HS-5 (cell line): ENCODE results near the gene ACSF3.

Experiments used
- DNase-seq: peaks from one replicate; pipeline ENCODE4 v3.0.0-alpha.2; 2012; ENCODE audit warnings: low read depth

The ACSF3 gene

DNA sequence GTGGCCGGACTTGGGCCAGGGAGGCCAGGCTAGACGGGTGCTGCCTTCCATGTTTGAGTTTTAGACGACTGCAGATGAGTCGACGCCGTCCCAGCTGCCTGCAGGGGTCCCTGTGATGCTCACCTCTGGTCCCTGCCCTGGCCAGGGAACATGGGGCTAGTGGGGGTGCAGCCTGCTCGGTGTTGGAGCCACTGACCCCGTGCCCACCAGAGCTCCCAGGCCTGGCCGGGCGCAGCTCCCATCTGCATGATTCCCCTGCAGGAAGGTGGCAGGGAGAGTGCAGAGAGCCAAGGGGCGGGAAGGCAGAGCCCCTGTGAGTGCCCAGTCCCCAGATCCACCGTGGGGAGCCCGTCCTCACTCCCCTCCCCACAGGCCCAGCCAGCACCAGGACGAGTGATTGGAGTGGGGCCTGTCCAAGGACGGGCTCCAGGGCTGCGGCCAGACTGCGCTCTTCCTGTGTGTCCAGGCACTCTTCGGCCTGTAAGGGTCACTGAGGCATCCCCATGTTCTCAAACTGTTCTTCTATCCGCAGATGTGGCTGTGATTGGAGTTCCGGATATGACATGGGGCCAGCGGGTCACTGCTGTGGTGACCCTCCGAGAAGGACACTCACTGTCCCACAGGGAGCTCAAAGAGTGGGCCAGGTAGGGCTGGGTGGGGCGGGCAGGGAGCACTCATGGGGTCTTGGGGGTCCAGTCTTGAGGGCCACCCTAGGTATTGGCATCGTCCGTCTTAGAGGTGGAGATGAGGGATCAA is 51.9 kb downstream of the ACSF3 start:
- DNase-seq: no peak

DNA sequence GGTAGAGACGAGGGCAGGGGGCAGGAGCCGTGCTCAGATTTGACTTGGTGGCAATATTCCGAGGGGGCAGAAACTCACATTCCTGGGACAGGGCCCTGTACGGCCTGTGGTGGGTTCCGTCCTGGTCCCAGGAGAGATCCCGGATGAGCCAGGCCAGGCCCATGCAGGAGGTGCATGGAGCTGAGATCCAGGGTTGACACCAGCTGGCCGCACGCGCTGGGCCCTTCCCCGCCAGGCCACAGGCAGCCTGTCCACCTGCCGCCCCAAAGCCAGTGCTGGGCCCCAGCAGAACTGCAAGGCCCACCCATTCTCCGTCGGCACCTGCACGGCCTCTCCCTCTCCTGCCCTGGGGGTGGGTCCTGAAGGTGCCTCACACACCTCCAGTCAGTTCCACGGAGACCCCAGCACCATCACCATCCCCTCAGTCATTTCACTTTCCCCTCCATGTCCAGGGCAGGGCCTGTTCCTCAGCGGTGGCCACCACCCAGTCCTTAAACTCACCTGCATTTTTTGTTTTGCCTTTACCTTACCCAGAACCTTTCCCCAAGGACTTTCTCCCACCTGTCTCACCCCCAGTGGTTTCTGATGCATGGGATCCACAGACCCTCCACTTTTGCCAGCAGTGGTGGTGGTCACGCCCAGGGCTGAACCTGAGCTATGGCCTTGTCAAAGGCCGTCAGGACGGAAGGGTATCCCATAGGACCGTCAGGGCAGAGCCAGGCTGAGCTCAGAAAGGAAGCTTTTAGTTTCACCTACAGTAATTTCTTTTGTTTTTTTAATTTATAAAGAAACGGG is 52.8 kb downstream of the ACSF3 start:
- no peak for DNase-seq

DNA sequence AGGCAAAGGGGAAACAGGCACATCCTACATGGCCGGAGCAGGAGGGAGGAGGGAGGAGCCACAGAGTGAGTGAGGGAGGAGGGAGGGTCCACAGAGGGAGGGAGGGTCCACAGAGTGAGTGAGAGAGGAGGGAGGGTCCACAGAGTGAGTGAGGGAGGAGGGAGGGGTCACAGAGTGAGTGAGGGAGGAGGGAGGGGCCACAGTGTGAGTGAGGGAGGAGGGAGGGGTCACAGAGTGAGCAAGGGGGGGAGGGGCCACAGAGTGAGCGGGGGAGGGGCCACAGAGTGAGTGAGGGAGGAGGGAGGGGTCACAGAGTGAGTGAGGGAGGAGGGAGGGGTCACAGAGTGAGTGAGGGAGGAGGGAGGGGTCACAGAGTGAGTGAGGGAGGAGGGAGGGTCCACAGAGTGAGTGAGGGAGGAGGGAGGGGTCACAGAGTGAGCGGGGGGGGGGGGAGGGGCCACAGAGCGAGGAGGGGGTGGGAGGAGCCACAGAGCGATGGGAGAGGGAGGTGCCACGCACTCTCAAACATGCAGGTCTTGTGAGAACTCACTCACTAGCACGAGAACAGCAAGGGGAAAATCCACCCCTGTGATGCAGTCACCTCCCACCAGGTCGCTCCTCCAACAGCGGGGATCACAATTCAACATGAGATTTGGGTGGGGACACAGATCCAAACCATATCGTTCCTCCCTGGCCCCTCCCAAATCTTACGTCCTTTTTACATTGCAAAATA is 53.6 kb downstream of the ACSF3 start:
- no peak for DNase-seq

GRCh38 chr16:89149386-89149785 is 55.7 kb downstream of the ACSF3 start:
- no peak for DNase-seq

DNA sequence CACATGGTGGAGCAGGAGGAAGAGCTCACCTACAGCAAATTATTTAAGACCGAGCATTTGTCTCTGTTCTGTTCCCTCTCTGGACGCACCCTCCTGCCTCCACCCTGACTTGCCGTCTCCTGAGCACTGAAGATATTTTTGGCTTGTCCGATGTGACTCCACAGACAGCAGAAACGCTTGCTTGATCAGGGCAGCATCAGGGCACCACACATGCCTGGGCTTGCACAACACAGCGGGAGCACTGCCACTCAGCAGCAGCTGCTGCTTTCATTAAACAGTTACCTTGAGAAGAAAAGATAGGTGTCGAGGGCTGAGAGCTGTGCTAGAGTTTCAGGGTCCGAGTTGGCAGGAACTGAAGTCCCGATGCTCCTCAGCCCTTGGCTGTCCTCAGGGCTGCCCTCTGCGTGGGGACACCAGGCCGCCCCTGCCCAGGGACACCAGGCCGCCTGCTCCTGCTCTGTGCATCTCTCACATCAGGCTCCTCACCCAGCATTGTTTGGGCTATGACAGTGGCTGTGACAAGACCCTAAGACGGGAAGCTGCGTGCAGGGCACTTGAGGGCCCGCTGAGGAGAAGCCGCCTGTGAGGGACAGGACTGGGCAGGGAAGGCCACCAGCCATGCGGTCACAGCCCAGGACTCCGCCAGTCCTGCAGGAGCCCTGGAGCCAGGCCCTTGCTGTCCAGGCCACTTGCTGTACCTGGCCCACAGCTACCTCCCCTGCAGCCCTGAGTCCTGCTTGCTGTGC is 56.6 kb downstream of the ACSF3 start:
- DNase-seq: no peak

GRCh38 chr16:89150981-89151380 is 57.3 kb downstream of the ACSF3 start:
- DNase-seq: no peak

DNA sequence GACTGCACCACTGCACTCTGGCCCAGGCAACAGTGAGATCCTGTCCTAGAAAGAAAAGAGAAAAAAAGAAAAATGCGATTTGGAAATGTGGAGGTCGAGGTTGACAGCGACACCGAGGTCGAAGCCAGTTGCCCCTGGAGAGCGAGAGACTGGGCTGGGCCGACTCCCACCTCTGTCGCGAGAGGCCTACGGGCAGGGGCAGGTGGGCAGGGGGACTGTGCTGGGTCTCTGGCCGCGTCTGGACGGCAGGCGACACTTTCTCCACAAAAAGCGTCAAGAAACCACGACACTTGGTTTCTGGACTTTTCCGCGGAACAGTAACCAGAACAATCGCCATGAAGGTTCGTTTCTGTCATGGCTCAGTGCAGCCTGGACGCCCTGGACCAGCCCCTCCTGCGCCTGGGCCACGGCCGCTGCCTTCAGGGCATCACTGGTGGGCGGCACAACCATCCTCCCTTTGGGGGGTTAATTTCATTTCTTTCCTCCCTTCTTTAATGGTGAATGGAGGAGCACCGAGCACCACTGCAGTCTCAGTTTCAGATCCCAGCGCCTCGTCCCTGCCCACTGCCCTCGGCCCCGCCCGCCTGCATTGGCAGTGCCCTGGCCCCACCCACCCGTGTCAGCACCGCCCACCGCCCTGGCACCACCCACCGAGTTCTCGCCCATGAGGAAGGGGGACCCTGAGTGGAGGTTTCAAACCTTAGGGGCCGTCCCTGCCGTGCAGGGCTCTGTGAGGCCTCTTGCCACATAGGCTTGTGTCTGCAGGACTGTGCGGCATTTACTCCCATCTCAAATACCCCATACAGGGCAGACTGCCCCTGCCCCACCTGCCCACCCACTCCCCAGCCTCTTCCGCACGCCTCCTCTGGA is 59.4 kb downstream of the ACSF3 start:
- DNase-seq: no peak

DNA sequence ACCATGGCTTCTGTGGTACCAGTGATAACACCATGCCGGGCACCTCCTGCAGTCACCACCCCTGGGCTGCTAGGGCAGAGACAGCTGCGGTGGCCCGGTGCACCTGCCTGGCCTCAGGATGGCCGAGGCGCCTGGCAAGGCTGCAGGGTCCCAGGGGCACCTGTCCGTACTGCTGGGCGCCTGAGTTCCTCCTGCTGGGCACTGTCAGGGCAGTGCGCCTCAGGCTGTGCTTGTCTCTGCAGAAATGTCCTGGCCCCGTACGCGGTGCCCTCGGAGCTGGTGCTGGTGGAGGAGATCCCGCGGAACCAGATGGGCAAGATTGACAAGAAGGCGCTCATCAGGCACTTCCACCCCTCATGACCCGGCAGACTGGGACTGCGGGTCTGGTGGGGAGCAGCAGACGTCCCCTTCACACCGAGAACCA is 60.2 kb downstream of the ACSF3 start:
- no peak for DNase-seq

- no peak for DNase-seq
These were observed 60.9 kb downstream of the ACSF3 start for GRCh38 chr16:89154390-89155183.

GRCh38 chr16:89155184-89155679 is 61.6 kb downstream of the ACSF3 start:
- no peak for DNase-seq

DNA sequence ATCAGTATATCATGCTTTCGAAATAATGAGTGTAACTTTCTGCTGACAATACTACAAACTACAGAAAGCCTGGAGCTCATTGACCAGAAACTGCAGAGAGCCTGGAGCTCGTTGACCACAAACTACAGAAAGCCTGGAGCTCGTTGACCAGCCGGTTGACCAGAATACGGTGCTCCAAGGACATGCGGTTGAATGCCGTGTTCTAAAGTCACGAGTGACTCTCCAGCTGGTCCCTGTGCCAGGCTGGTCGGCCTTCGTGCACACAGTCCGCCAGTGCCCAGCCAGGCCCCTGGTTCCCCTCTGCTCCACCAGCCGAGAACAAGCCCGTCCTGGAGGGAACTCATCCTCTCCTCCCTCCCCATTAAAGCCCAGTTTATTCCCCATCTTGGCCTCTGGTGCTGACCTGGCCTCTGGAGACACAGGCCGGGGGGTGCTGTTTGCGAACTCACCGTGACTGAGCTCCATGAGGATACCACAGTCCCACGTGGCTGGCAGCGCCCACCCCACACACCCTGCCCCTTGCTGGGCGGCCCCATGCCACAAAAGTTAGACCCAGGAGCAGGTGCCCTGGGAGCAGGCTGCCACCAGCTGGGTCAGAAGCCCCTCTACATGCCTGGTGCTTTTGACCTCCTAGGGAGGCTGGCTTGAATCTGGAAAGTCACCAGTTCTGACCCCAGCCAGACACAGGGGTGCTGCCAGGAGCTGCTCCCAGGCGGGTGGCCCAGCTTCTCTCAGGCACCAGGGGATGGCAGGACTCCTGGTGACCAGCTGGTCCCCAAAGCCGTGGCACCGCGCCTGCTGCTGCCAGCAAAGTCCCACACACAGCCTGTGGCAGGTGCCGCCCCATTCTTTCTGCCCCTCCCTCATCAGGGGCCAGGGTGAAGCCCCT is 62.4 kb downstream of the ACSF3 start:
- DNase-seq: no peak

- no peak for DNase-seq
These were observed 63.3 kb downstream of the ACSF3 start for GRCh38 chr16:89156740-89157645.

DNA sequence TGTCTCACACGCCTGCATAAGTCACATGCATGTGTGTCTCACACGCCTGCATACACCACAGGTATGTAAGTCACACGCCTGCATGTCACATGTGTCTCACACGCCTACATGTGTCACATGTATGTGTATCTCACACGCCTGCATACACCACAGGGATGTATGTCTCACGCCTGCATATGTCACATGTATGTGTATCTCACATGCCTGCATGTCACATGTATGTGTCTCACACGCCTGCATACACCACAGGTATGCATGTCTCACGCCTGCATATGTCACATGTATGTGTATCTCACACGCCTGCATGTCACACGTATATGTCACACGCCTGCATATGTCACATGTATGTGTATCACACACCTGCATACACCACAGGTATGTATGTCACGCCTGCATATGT is 64.1 kb downstream of the ACSF3 start:
- no peak for DNase-seq

DNA sequence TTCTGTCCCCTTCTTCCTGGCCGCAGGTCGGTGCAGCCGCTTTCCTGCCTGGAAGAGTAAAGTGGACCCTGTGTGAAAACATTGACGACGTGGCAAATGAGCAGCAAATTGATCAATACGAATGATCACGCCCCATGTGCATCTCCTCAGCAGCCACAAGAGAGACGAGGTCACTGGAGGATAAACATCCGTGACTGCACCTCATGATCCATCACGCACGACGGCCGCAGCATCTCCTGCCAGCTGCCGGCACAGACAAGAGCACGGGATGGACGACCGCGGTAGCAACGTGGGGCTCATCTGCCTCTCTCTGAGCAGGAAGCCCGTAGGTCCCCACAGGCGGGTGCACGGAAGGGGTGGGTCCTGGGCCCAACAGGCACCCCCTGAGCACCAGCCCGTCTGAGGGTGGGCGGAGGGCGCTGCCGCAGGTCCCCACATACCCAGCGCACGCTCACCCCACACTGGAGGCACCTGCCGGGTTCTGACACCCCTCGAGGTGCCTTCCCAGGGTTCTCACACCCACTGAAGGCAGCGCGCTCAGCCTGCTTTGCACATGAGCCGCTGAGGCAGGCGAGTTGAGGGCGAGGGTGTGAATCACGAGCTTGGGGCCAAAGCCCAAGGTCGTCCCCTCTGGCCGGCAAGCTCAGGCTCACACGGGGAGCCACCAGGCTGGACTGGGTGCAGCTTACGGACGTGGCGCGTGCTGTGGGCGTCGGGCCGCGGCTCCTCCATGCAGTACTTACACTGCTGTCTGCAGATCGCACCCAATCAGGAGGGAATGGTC is 65.6 kb downstream of the ACSF3 start:
- DNase-seq: no peak

GRCh38 chr16:89159850-89160354 is 66.2 kb downstream of the ACSF3 start:
- no peak for DNase-seq

DNA sequence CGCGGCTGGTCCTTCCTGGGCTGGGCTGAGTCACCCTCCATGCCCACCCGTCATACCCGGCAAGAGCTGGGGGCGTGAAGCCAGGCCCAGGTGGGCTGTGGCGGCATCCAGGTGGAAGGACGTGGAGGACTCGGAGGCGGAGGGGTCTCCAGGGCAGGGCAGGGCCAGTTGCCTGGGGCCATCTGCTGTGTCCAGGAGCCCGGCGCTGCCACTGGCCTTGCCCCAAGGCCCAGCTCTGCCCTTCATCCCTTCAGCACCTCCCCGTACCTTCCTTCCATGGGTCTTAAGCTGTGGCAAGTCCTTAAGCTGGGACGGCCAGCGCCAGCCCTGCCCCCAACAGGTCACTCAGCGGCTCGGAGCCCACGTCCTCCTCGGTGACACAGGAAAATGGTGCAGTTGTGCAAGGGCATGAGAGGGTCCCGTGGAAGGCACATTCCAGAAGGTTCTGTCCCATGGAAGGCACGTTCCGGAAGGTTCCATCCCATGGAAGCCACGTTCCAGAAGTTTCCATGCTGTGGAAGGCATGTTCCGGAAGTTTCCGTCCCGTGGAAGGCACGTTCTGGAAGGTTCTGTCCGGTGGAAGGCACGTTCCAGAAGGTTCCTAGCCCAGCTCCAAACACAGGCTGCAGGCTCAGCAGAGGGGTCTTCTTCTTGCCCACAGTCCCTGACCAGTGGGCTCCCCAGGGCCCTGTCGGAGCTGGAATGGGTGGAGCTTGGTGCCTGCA is 67.5 kb downstream of the ACSF3 start:
- DNase-seq: no peak
